Fibroblast of gingiva (primary cell): ENCODE results near the gene FOSL1.
"Not testable (repeated sequence)": the region's sequence is repeated elsewhere in the genome, so short reads cannot be mapped to it uniquely, and the experiment has no call there.

Experiments
- DNase-seq: peaks from one replicate; pipeline ENCODE4 v3.0.0-alpha.2; 2011; ENCODE audit warnings: low read depth

The FOSL1 gene

GRCh38 chr11:65852508-65853245 is 47.5 kb downstream of the FOSL1 start:
- DNase-seq: no peak

DNA sequence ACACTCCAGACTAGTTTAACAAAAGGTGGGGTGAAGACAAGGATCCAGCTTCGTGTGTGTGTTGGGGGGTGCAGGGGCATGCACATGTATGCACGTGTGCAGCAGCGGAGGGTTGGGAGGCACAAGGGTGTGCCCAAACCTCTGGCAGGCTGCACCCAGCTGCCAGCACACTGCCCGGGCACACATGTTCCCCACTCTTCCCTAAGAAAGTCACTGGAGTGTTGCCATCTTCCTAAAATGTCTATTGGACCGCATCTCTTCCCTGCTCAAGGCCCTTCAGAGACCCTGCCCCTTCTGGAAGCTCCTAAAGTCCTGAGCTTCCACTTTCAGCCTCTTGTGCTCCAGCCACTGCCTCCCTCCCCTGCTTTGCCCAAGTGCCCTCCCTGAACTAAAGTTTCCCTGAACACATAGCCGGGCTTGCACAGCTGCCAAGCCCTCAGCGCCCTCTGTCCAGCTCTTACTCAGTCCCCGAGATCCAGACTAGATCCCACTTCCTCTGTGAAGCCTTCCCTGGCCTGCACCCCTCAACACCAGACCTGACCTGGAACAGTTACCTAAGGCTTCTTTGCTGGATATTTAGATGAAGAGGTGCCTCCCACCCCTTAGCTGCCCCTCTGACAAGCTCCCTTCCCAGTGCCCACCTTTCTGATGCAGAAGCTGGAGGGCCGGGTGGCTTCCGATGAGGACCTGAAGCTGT is 48.2 kb downstream of the FOSL1 start:
- no peak for DNase-seq

DNA sequence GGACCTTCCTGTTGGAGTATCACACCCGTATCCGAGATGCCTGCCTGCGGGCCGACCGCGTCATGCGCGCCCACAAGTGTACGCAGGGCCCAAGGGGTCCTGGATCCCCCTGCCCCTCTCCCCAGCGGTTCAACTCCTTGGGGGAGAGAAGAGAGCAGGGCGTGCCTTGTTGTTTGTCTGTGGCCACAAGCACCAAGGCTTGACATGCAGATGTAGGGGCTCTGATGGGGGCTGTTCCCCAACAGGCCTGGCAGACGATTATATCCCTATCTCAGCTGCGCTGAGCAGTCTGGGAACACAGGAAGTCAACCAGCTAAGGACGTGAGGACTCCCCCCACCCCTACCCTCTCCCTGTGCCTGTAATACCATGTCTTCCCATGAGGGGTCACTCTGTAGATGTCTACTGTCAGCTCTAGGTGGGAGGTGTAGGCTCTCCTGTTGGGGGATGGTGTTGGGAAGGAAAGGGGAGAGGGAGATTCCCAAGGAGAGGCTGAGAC is 49.1 kb downstream of the FOSL1 start:
- DNase-seq: no peak

- DNase-seq: no peak
These were observed 49.7 kb downstream of the FOSL1 start for GRCh38 chr11:65850217-65851082.

GRCh38 chr11:65849771-65850216 is 50.4 kb downstream of the FOSL1 start:
- no peak for DNase-seq

- no peak for DNase-seq
These were observed 50.8 kb downstream of the FOSL1 start for GRCh38 chr11:65849366-65849765.

- DNase-seq: not testable (repeated sequence)
These were observed 51.5 kb downstream of the FOSL1 start for GRCh38 chr11:65848693-65849092.

- DNase-seq: no peak
These were observed 52.4 kb downstream of the FOSL1 start for GRCh38 chr11:65847746-65848145.

DNA sequence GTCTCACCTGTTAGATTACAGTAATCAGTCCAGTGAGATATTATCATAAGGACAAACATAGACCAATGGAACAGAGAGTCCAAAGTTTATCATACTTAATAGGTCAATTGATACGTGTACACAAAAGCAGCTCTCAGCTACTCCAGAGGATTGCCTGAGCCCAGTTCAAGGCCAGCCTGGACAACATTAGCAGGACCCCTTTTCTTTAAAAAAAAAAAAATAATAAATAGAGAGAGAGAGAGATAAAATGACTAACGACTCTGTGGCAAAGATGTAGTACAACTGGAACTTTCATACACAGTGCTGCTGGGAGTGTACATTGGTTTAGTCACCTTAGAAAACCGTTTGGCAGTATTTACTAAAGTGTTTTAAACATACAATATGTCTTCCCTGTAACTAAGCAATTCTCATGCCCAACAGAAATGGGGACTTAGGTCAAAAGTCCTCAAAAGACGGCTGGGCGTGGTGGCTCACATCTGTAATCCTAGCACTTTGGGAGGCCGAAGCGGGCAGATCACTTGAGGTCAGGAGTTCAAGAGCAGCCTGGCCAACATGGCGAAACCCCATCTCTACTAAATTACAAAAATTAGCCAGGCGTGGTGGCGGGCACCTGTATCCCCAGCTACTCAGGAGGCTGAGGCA is 55.8 kb downstream of the FOSL1 start:
- DNase-seq: no peak

DNA sequence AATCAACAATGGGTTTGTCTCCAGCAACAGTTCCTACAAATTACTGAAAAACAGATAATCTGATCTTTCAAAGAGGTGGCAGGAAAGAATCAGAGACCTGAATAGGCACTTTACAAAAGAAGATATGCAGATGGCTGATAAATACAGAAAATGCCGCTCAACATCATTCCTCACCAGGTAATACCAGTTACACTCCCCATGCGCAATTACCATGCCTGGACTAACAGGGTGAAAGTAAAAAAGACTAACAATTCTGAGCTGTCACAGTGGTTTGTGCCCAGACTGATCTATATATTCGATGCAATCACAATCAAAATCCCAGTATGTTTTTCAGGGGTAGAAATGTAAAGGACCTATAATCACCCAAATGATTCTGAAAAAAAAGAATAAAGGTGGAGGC is 56.4 kb downstream of the FOSL1 start:
- no peak for DNase-seq

DNA sequence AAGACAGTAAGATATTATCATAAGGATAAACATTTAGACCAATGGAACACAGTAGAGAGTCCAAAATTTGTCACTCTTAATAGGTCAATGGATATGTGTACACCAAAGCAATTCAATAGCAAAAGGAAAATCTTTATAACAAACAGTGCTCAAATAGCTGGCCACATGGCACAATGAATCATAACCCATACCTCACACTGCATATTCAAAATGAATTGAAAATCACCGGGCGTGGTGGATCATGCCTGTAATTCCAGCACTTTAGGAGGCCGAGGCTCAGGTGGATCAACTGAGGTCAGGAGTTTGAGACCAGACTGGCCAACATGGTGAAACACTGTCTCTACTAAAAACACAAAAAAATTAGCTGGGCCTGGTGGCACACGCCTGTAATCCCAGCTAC is 58.0 kb downstream of the FOSL1 start:
- DNase-seq: no peak
